A549 (cell line): ENCODE data around the gene SNX27. TPM values are rescaled to one million over a fixed set of nuclear protein-coding genes. Genes with fewer than 3 reads are reported as not detected.

Experiments
- ATAC-seq, 2 experiments: fragments of 200-7000 bp in 1 of 2; fragments of >200 bp in 1 of 2; cut with Nextera tagmentation in 1 of 2; cut with Tn5 transposase in 1 of 2; 3 replicates each; pipeline versions ENCODE4 v1.8.0 to v1.9.1; 2018 to 2020; ENCODE audit warnings: mild to moderate bottlenecking in 1 of 2, moderate library complexity in 1 of 2
- CTCF ChIA-PET: fragments of 300-600 bp; sonication (Branson Sonifier 250); formaldehyde crosslinking; extraction: SDS; loops from one replicate; lab custom pipeline; 2021; ENCODE audit warnings: antibody characterized with exemption, inconsistent platforms; lab: Yijun Ruan, JAX
- POLR2A ChIA-PET: fragments of 350-600 bp; formaldehyde crosslinking; extraction: SDS; loops from one replicate; lab custom pipeline; 2021; ENCODE audit warnings: antibody characterized with exemption, inconsistent platforms; lab: Yijun Ruan, JAX
- DNase-seq, 2 experiments: peaks; one replicate each; pipeline versions ENCODE4 v3.0.0 to v3.0.0-alpha.2; 2011 to 2016; ENCODE audit warnings: low read depth in 1 of 2, low spot score in 1 of 2
- FAIRE-seq: peaks from 2 replicates; lab custom pipeline; 2011; peaks lifted over from hg19 to GRCh38; lab: Jason Lieb, UNC
- H3K27ac ChIP-seq, 2 experiments: fragments of >200 bp; sonication (Bioruptor Twin); formaldehyde crosslinking; 3 replicates each; pipeline ENCODE4 v1.5.1; 2016 to 2017
- H3K4me1 ChIP-seq: fragments of >200 bp; sonication (Bioruptor Twin); formaldehyde crosslinking; 3 replicates; pipeline ENCODE4 v1.6.1; 2016
- H3K4me2 ChIP-seq: fragments of >200 bp; sonication (Bioruptor Twin); formaldehyde crosslinking; 3 replicates; pipeline ENCODE4 v1.6.1; 2016
- H3K4me3 ChIP-seq: fragments of >200 bp; sonication (Bioruptor Twin); formaldehyde crosslinking; 3 replicates; pipeline ENCODE4 v1.5.1; 2016
- H3K9me3 ChIP-seq: fragments of >200 bp; sonication (Bioruptor Twin); formaldehyde crosslinking; 3 replicates; pipeline ENCODE4 v1.6.1; 2016
- BHLHE40 ChIP-seq: IDR thresholded peaks from 2 replicates; pipeline ENCODE4 v1.6.1; 2012; ENCODE audit warnings: low read depth, low read length, inconsistent platforms
- CHD4 ChIP-seq: fragments of 200-600 bp; sonication (generic); IDR thresholded peaks from 2 replicates; pipeline ENCODE4 v1.6.1; 2016; ENCODE audit warnings: antibody characterized with exemption, mild to moderate bottlenecking, borderline replicate concordance
- CTCF ChIP-seq: fragments of >200 bp; sonication (Bioruptor Twin); formaldehyde crosslinking; IDR thresholded peaks from 3 replicates; pipeline ENCODE4 v1.5.1; 2016
- EP300 ChIP-seq, 2 experiments: fragments of >200 bp; sonication (Bioruptor Twin); formaldehyde crosslinking; IDR thresholded peaks; 2 replicates in 1 of 2; 3 replicates in 1 of 2; pipeline ENCODE4 v1.6.1; 2016 to 2017
- FOSB ChIP-seq: fragments of 250-450 bp; sonication (Bioruptor Pico); IDR thresholded peaks from 2 replicates; pipeline ENCODE4 v1.5.0; 2020; ENCODE audit warnings: mild to moderate bottlenecking, moderate library complexity
- FOSL2 ChIP-seq, 2 experiments: fragments of 450-650 bp in 1 of 2; fragments of >200 bp in 1 of 2; sonication (Bioruptor Twin) in 1 of 2; formaldehyde crosslinking; IDR thresholded peaks; 2 replicates each; pipeline versions ENCODE4 v1.5.0 to v1.6.1; 2016 to 2020; ENCODE audit warnings: mild to moderate bottlenecking in 1 of 2, moderate library complexity in 1 of 2
- GATA3 ChIP-seq: IDR thresholded peaks from 2 replicates; pipeline ENCODE4 v1.6.1; 2012; ENCODE audit warnings: borderline replicate concordance
- HEYL ChIP-seq: fragments of 250-450 bp; sonication (Bioruptor Pico); IDR thresholded peaks from 2 replicates; pipeline ENCODE4 v1.8.0; 2021; ENCODE audit warnings: mild to moderate bottlenecking, moderate library complexity
- HOXA7 ChIP-seq: fragments of 250-450 bp; sonication (Bioruptor Pico); IDR thresholded peaks from 2 replicates; pipeline ENCODE4 v1.5.0; 2020; ENCODE audit warnings: mild to moderate bottlenecking, moderate library complexity
- HOXB5 ChIP-seq: fragments of 250-450 bp; sonication (Bioruptor Pico); IDR thresholded peaks from 2 replicates; pipeline ENCODE4 v1.5.0; 2020; ENCODE audit warnings: mild to moderate bottlenecking, moderate library complexity
- JUNB ChIP-seq: fragments of >200 bp; sonication (Bioruptor Twin); formaldehyde crosslinking; IDR thresholded peaks from 2 replicates; pipeline ENCODE4 v1.6.1; 2016
- KDM1A ChIP-seq: fragments of 200-600 bp; sonication (generic); IDR thresholded peaks from 2 replicates; pipeline ENCODE4 v1.6.1; 2016; ENCODE audit warnings: low read depth, mild to moderate bottlenecking
- MAFK ChIP-seq: fragments of 450-650 bp; IDR thresholded peaks from 2 replicates; pipeline ENCODE4 v1.6.1; 2014; ENCODE audit not compliant: partially characterized antibody
- MAX ChIP-seq: IDR thresholded peaks from 2 replicates; pipeline ENCODE4 v1.6.1; 2012
- MAZ ChIP-seq: fragments of 150-350 bp; IDR thresholded peaks from 2 replicates; pipeline ENCODE4 v1.6.1; 2014; ENCODE audit warnings: antibody characterized with exemption, low read depth, low read length, borderline replicate concordance
- MYC ChIP-seq: IDR thresholded peaks from 2 replicates; pipeline ENCODE4 v1.6.1; 2012; ENCODE audit warnings: mild to moderate bottlenecking, inconsistent platforms, low read length, improper control_type of control experiment, borderline replicate concordance
- NFE2L2 ChIP-seq: fragments of 150-350 bp; conservative IDR thresholded peaks from 2 replicates; pipeline ENCODE4 v1.6.1; 2014; ENCODE audit warnings: low read length
- POLR2A ChIP-seq: IDR thresholded peaks from 2 replicates; pipeline ENCODE4 v1.6.1; 2012; ENCODE audit warnings: mild to moderate bottlenecking, low read length
- RAD21 ChIP-seq, 2 experiments: fragments of >200 bp in 1 of 2; sonication (Bioruptor Twin) in 1 of 2; formaldehyde crosslinking in 1 of 2; IDR thresholded peaks in 1 of 2; conservative IDR thresholded peaks in 1 of 2; 2 replicates in 1 of 2; 3 replicates in 1 of 2; pipeline ENCODE4 v1.6.1; 2012 to 2018; ENCODE audit warnings: inconsistent platforms in 1 of 2
- SMC3 ChIP-seq: fragments of >200 bp; sonication (Bioruptor Twin); formaldehyde crosslinking; IDR thresholded peaks from 3 replicates; pipeline ENCODE4 v1.6.1; 2018; ENCODE audit warnings: inconsistent platforms
- TFCP2L1 ChIP-seq: fragments of 250-450 bp; sonication (Bioruptor Pico); IDR thresholded peaks from 2 replicates; pipeline ENCODE4 v1.5.0; 2021; ENCODE audit warnings: mild to moderate bottlenecking
- TP53 ChIP-seq: fragments of 250-450 bp; sonication (Bioruptor Pico); IDR thresholded peaks from 2 replicates; pipeline ENCODE4 v1.5.0; 2021; ENCODE audit warnings: mild to moderate bottlenecking, moderate library complexity
- ZC3H11A ChIP-seq: fragments of 450-650 bp; IDR thresholded peaks from 2 replicates; pipeline ENCODE4 v1.6.1; 2014; ENCODE audit warnings: antibody characterized with exemption, mild to moderate bottlenecking
- ZFP36 ChIP-seq: fragments of 450-650 bp; IDR thresholded peaks from 2 replicates; pipeline ENCODE4 v1.6.1; 2014; ENCODE audit warnings: borderline replicate concordance; ENCODE audit not compliant: partially characterized antibody
- WGBS: methylation state at CpG from one replicate; pipeline ENCODE4 v1.1.6; 2017; ENCODE audit errors: missing lambda C conversion rate; 5-methylcytosine and 5-hydroxymethylcytosine counted together
- polyA plus RNA-seq, 4 experiments: library from polyadenylated mRNA; depleted of rRNA in 3 of 4; stranded (reverse); fragments of >200 nt; fragmentation: RNase III in 1 of 4; extraction: RNeasy Plus Mini Kit Qiagen cat#74134 plus additional on column Dnase treatment in 1 of 4; gene quantifications; 2 replicates in 3 of 4; 3 replicates in 1 of 4; pipeline ENCODE4 v1.2.3, GENCODE V29; 2011 to 2017

The SNX27 gene
- polyA plus RNA-seq, 2 of the 4 experiments (the other 2 are of a cell fraction), result 13.6 to 29.1 TPM

- 68% methylated on average over 10 of the region's 10 CpGs for WGBS
- no peak for FAIRE-seq
- ATAC-seq, result no peak
- no peak overlapping the region for H3K27ac ChIP-seq
- TF ChIP-seq GATA3 (no peak), KDM1A (no peak), MAZ (no peak), TP53 (no peak), FOSL2 (IDR thresholded peaks at IDR 0.05) (no peak), FOSL2 (CRISPR knock-in tag; IDR thresholded peaks at IDR 0.05) (no peak), CTCF (no peak), FOSB (CRISPR knock-in tag) (no peak), EP300 (IDR thresholded peaks at IDR 0.05) (no peak), CHD4 (no peak), POLR2A (no peak), HOXB5 (CRISPR knock-in tag) (no peak)
- peaks cover 27% of the 10 kb centered on the region for H3K4me1 ChIP-seq
- POLR2A ChIA-PET, result no interaction called here
- CTCF ChIA-PET, result interaction anchor here (1.7 to 2.8 kb wide), 6 partner anchors 9 to 121 kb away, joined by 6 to 12 read pairs (median 8); no protein-coding TSS in a partner anchor
- no peak overlapping the region for H3K4me3 ChIP-seq
- H3K4me2 ChIP-seq, result no peak overlapping the region
- no peaks in the 10 kb centered on the region for H3K9me3 ChIP-seq
- no peak for DNase-seq
Measured at GRCh38 chr1:151714820-151715725, 103.2 kb downstream of the SNX27 start.

- H3K4me1 ChIP-seq, result peaks cover 28% of the 10 kb centered on the region
- ATAC-seq, result peak in 1 of 2 experiments; percentile 5; a peak in 1 of 6 replicates
- no peak for TF ChIP-seq MAZ
- TF ChIP-seq TFCP2L1 (CRISPR knock-in tag), result no peak
- no peak for TF ChIP-seq MAFK
- TF ChIP-seq EP300 (IDR thresholded peaks at IDR 0.05), result no peak
- TF ChIP-seq NFE2L2, result no peak
- TF ChIP-seq KDM1A, result no peak
- TF ChIP-seq JUNB, result no peak
- no peak for TF ChIP-seq ZFP36
- no peak for TF ChIP-seq BHLHE40
- TF ChIP-seq ZC3H11A, result no peak
- no peak for TF ChIP-seq HEYL (CRISPR knock-in tag)
- TF ChIP-seq MAX, result no peak
- TF ChIP-seq RAD21 (conservative IDR thresholded peaks at IDR 0.05 in 1 of 2, IDR thresholded peaks at IDR 0.05 in 1 of 2), result no peak
- TF ChIP-seq POLR2A, result no peak
- no peak for TF ChIP-seq MYC
- no peak for TF ChIP-seq TP53
- no peak for TF ChIP-seq HOXA7 (CRISPR knock-in tag)
- no peak for TF ChIP-seq FOSL2 (IDR thresholded peaks at IDR 0.05)
- TF ChIP-seq FOSL2 (CRISPR knock-in tag; IDR thresholded peaks at IDR 0.05), result no peak
- TF ChIP-seq SMC3, result no peak
- TF ChIP-seq, all 56 proteins: peak for 0
- H3K4me3 ChIP-seq, result no peak overlapping the region
- no peak overlapping the region for H3K27ac ChIP-seq
- DNase-seq (no peak), FAIRE-seq (no peak)
- no peak overlapping the region; the same call in 2 of the 3 replicates for H3K4me2 ChIP-seq
- no peaks in the 10 kb centered on the region for H3K9me3 ChIP-seq
- CTCF ChIA-PET, result interaction anchor here (1.7 to 2.4 kb wide), 5 partner anchors 10 to 122 kb away, joined by 6 to 12 read pairs (median 8); no protein-coding TSS in a partner anchor
- WGBS, result 59% methylated on average over 13 of the region's 17 CpGs
- POLR2A ChIA-PET, result no interaction called here
Measured at GRCh38 chr1:151715726-151716404, 104.0 kb downstream of the SNX27 start.
